Bone marrow (tissue), 2 donors: ENCODE data around the gene TREX2.

Source experiments
- DNase-seq, 2 donors: peaks; one replicate each; lab custom pipeline; 2025; lab: John Stamatoyannopoulos, UW

Gene TREX2

DNA sequence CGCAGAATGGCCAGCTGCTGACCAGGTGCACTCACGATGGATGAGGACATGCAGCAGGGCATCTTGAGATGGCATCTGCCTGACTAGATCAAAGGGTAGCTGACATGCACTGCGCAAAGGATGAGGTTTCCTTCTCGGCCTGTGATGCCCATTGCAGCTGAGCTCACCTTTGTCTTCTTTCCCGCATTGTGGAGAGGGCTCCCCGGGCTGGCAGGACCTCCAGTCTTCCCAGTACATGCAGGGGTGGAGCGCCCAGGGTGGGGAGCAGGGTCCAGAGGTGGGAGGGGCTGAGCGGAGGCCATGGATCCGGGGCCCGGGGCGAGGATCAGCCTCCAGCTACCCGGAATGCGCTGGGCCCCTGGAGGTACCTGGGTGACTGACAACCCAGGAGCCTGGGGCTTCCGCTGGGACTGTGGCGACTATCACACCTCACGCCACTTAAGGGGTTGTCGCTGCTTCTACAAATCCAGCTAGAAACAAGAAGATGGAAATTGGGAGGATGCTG, 12.0 kb downstream of the TREX2 start:
- DNase-seq = no peak

DNA sequence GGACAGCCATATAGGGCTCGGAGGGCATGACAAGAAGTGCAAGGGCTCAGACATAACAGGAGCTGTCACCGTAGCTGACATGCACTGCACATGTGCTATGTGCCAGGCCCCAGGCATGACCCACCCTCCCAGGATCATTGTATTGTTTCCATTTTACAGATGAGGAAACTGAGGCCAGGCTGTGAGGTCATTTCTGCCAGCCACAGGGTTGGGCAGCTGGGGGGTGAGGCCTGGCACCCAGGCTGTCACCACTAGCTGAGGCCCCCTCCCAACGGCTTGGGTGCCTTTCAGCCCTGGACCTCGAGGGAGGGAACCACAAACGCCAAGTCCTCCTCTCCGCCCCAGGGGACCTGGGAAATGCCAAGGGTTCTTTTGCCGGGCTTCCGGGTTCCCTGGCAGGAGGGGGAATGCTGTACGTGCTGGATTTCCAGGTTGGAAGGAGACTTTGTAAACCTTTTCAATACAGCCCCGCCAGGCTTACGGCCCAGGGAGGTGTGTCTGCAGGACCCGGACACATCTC, 12.6 kb downstream of the TREX2 start:
- DNase-seq = no peak

DNA sequence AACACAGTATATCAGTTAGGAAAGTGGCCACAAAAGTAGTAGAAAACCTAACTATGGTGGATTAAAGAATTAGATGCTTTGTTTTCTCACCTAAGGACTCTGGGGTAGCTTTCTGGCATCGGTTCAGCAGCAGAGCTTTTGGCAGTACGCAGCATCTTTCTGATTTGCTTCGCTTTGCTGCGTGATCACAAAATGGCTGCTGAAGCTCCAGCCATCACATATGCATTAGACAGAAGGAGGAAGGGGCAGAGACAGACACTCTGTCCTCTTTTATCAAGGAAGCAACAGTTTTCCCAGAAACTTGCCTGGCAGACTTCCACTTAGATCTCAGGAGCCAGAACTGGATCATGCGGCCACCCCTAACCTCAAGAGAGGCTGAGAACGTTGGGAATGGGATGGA, 15.1 kb downstream of the TREX2 start:
- no peak for DNase-seq

DNA sequence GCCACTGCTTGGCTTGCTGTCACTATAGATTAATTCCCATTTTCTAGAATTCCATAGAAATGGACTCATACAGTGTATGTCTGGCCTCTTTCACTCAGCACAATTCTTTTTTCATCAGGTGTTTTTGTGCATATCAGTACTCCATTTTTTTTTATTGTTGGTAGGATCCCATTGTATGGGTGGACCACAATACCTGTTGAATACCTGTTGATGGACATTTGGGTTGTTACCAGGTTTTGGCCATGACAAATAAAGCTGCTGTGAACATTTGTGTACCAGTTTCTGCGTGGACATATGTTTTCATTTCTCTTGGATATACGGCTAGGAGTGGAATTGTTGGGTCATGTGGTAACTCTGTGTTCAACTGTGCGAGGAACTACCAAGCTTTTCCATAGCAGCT, 19.7 kb downstream of the TREX2 start:
- no peak for DNase-seq

DNA sequence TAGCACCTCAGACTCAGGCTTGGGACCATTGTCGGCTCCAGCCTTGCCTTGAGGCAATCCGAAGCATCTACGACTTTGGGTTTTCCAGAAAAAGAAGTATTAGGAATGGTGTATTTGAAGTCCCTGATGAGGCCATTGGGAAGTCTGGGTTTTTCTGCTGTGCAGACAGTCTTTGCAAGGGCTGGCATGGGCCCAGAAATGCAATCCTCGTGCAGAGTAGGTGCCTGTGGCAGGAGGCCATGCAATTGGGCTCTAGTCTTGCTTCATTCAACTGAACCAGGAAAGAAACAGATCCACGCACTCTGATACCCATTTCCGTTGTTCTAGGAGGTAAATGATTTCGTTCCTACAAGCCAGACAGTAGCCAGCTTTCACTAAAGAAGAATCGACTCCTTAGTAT, 22.2 kb downstream of the TREX2 start:
- DNase-seq = no peak

DNA sequence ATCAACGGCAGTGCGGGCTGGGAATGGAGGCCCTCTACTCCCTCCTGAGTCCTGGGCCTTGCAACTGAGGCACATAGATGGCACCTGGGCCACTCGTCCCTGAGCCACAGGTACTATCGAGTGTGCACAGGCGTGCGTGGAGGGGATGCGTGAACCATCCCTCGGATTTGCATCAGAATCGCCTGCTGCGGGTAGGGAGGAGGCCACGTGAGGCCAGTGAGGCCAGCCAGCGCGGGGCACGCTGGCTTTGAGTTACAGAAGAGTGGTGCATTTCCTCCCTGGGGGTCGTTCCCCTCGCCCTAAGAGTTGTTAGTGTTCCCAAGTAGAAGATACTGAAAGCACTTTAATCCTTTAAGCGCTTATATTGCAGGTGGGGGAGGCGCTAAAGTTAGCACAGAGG, 24.0 kb downstream of the TREX2 start:
- DNase-seq = no peak

DNA sequence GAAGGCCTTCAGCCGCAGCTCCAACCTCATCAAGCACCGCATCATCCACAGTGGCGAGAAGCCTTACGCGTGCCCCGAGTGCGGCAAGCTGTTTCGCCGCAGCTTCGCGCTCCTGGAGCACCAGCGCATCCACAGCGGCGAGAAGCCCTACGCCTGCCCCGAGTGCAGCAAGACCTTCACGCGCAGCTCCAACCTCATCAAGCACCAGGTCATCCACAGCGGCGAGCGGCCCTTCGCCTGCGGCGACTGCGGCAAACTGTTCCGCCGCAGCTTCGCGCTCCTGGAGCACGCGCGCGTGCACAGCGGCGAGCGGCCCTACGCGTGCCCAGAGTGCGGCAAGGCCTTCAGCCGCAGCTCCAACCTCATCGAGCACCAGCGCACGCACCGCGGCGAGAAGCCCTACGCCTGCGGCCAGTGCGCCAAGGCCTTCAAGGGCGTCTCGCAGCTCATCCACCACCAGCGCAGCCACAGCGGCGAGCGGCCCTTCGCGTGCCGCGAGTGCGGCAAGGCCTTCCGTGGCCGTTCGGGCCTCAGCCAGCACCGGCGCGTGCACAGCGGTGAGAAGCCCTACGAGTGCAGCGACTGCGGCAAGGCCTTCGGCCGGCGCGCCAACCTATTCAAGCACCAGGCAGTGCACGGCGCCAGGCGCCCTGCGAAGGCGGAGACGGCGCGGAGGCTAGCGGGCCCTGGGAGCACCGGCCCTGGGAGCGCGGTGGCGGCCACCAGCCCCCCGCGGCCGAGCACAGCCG, 24.8 kb downstream of the TREX2 start:
- no peak for DNase-seq

DNA sequence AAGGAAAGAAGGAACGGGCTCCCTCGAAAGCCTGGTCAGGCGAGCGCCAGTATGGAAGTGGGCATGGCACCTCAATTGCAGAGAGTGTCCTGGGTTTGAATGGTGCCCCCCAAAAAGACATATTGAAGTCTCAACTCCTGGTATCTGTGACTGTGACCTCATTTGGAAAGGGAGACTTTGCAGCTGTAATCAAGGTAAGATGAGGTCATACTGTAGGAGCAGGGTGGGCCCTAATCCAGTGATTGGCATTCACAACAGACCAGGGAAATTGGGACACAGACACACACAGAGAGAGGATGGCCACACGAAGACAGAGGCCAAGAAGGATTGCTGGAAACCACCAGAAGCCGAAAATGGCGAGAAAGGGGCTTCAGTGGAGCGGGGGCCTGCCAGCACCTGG, 28.2 kb downstream of the TREX2 start:
- no peak for DNase-seq

DNA sequence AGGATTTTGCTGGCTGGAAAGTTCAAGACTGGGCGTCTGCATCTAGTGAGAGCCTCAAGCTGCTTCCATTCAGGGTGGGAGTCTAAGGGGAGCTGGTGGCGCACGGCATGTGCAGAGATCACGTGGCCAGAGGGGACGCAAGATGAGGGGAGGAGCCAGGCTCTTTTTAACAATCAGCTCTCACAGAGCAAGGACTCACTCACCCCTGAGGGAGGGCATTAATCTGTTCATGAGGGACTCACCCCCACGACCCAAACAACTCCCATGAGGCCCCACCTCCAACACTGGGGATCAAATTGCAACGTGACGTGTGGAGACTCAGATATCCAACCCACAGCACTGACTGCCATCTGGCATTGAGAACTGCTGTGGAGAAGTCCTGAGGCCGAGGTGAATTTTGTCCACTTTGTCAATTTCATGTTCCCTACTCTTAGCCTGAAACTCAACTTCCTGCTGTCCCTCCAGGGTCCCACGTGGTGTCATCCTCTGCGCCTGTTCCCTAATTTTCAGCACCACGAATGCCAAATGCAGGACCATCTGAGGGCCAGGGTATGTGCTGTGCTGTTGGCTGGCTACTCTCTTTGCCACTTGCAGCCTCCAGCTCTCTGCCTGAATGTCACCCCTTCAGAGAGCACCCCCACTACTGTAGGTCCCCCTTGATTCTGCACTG, 28.9 kb downstream of the TREX2 start:
- no peak for DNase-seq

DNA sequence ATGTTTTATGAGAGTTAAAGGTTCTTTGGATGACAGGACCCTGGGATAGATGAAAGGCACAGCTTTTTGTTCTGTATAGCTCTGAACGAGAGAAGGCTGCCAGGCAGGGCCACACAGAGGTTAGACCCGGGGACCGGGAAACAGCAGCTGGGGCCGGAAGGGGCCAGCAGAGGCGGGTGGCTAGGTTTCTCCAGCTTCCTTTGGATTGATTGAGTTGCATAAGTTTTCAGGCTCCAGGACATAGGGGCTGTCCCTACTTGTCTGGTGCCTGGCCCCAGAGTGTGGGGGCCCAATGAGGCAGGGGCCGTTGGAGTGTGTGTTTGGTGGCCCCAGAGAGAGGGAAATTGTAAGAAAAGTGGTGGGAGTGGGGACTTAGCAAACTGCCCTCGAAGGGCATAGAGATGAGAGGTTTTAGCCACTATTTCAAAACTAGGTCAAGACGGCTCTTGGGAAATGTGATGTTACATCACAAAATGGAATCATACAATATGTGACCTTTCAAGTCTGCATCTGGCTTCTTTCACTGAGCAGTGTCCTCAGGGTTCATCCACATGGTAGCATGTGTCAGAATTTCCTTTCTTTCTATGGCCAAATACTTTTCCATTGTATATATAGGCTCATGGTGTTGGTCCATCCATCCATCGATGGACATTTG, 30.9 kb downstream of the TREX2 start:
- no peak for DNase-seq

DNA sequence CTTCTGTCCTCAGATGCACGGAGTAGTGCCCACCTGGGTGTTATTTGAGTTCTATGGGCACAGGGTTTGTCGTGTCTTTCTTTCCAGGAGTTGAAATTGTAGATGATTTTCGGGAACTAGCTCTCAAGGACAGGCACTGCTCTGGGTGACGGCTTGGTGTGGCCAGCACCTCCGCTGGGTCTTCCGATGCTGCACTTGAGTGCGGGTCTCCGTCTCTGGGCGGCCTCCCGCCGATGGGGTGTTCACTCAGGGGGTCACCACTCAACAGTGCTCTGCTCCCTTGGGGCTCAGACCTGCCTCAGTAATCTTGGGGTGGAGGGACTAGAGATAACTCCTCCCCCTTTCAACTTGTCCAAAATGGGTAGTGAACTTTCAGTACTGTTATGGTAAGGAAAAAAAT, 32.1 kb downstream of the TREX2 start:
- DNase-seq = no peak

DNA sequence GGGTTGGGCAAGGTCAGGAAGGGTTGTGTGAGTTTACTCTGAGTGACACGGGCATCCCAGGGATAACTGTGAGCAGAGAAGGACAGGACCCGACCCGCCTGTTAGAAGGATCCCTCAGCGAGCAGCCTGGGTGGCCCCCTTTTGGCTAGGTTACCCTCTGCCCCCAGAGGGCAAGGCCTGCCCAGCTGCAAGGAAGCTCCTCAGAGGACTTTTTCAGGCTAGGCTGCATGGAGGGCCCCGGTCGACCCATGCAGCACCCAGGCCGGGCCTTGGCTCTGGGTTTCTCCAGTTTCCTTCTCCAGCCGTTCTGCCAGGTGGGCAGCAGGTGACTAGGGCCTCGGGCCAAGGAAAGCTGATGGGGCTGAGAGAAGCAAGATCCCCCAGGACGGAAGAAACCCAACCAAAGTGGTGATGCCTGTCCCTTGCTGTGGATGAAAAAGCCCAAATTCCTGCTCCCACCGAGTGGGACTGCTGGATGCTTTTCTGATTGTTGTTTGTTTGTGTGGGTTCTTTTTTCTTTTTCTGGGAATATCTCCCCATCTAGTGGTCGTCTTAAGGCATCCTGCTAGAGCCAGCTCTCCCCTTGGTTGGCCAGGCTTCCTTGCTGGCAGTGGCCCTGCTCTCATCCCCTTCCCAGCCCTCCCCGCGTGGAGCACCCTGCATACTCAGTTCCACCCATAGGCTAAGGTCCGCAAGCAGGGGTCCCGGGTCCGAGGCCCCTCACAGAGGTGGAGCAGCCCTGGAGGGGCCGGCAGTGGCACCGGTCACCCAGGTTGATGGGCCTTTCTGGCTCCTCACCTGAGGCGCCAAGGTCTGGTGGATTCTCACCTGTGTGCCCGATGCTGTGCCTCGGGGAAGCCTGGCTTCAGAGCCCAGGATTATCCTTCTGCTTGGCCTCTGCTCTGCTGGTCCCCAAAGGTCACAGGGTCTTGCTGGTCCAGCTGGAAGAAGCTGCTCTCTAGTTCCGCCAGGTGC, 32.8 kb downstream of the TREX2 start:
- DNase-seq = no peak

DNA sequence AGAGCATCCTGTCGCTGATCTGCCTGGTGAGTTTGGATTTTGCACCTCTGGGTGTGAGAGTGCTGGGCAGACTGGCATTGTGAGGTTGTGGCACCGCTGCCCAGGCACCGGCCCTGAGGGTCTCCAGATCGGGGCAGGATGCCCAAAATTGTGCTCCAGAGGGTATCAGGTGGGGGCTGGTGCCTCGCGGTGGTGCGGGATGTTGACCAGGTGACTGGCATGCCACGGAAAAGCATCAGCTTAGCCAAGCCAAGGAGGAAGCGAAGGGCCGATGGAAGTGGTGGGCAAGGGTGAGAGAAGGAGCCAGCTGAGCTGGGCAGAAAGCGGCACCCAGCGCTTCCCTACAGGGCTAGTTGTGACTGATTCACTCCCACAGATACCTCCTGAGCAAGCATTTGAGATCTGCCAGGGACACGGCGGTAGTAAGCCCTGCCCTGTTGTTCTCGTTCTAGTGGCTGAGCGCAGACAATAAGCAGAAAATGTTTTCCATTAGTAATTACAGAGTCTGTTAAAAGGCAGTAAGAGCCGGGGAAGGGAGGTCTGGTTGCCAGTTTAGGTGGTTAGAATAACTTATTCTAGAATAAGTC, 33.8 kb downstream of the TREX2 start:
- no peak for DNase-seq

DNA sequence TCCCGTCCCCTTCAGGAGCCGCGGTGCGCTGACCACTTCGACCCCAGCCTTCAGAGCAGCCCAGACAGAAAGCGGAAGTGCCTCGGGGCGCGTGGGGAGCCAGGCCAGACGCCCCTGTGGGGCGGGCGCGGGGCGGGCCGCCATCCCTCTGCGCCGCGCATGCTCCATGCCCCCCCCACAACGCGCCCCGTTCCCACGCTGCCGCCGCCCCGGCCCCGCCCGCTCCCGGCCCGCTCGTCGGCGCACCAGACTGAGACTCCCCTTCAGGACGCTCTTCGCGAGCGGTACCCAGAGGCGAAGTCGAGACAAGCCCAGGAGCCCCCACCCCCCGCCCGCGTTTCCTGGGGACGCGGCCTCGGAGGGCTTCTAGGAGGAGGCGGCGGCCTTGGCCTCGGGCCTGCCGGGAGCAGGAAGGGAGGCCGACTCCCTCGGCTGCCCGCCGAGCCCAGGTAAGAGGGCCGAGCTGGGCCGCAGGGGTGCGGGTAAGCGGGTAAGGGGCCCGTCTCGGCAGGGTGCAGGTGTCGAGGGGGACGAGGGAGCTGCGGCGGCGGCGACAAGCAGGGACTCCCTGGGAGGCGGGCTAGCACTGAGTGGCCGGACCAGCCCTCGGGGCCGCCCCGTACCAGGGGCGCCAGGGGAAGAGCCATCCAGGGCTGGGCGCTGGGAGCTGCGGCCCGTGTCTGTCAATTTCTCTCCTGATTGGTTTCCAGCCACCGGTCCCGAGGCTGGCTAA, 34.4 kb downstream of the TREX2 start, which contains the start of gene ZFP92:
Gene ZFP92 (plus strand): TSS at position 218 of the 733 bp plus-strand sequence. CDS start 6,851 bp downstream, outside the sequence.
- no peak for DNase-seq

DNA sequence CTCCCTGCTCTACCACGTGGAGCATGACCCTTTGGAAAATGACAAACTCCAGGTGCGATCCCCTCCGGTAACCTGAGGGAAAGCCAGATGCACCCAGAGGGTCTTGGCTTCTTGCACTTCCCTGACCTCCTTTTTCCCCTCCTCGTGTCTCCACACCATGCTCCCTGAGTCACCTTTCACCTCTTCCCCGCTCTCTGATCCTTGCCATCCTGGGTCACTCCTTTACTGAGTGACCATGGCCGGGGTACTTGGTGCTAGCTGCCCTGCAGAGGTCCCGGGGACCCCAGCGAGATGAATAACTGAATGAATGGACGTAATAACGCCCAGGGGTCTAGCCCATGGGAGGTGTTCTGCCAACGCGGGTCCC, 35.0 kb downstream of the TREX2 start:
- DNase-seq = no peak

DNA sequence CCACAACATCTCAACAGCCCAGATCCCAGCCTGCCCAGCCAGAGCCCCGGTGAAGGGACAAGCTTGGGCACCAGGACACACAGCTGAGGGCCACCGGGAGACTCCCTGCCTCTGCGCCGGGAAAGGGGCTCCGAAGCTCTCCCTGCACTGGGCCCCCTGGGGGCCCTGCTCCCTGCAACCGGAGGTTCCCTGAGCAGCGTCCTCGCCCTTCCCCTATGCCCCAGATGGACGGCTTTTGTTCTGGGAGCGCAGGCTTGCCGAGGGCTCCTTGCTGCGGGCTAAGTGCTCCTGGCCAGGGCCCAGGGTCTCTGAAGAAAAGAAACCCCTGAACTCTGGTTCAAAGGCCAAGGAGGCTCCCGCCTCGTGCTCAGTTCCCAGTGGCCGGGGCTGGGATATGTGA, 35.5 kb downstream of the TREX2 start:
- DNase-seq = no peak

DNA sequence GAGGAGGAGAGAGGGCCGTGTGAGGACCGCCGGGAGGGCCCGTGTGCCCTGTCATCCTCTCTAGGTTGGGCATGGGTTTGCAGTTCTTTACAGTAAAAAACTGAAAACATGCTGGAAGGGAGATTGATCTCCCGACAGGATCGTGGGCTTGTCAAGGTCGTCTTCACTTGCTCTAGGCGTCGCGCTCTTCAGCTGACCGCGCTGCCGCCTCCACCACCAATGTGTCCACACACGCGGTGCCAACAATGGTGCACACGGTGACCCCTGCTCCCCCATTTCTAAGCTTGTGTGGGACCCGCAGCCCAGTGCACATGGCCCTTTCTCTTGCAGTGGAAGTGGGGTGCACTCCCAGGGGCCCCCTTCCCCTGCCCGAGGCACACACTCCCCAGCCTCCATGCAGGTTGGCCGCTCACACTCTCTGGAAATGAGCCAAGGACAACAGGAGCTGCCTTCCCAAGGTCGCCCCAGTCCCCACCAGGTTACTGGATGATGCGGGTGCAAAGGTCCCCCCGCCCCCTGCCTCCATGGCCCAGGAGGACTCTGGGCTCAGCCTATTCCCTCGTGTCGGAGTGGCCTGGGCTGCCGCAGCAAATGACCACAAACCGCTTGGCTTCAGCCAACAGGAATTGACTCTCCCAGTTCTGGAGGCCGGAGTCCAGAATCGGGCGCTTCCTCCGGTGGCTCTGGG, 36.3 kb downstream of the TREX2 start:
- no peak for DNase-seq

DNA sequence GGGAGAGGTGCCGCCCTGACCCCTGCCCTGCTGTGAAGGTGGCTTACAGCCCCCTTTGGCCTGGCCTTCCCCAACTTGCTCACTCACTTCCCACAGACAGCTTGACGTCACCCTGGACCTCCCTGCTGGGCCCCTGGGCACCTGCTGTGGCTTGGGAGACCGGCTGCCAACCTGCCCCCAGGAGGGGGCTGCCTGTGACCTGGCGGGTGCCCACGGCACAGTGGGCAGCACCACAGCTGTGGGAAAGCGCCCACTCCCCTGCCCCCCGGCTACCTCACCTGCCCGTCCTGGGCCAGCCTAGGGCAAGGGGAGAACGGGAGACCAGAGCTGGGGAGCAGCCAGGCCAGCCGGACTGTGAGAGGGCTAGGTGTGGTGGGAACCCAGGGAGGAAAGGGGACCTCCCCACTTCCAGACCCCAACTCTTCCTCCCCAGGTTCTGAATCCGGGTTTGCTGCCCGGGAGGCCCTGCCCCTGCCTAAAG, 36.9 kb downstream of the TREX2 start:
- no peak for DNase-seq

DNA sequence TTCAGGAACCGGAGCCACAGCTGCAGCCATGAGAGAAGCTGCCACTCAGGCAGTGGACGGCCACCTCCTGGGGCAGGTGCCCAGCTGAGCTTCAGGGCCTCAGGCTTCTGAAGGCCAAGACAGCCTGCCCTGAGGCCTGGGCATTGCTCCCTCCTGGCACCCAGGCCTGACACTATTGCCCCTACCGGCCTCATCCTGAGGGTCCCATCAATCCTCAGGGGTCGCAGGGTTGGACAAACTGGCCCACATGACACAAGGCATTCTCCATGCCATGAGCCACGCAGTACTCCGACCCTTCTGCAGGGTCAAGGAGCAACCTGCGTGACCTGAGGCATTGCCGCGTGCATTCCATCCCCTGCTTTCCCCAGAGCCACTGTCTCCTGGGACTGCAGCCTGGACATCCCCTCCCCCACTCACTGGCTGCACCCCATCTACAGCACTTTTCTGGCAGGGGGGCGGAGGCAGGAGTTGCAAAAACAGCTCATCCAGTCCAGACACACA, 37.6 kb downstream of the TREX2 start:
- DNase-seq = no peak

DNA sequence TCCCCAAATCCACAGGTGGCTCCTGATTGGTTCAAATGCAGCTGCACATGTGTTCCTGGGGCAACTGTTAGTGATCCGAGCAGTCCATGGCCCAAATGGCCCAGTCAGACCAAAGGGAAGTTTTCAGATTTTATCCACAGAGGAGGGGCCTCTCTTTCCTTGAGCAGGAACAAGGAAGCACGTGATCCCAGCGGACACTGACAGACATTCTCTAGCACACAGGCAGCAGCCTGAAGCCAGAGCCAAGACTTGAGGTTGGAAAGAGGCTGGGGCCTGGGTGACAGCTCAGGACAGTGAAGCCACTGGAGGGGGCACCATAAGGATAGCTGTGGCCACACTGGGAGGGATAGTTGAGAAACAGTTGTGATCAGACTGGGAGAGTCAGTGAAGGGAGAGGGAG, 38.1 kb downstream of the TREX2 start:
- DNase-seq = no peak
